Skeletal muscle tissue (tissue), 4 donors: Measurements from ENCODE around the gene LTO1. TPM values are rescaled to one million over a fixed set of nuclear protein-coding genes. Genes with fewer than 3 reads are reported as not detected.
"Not testable (repeated sequence)": the region's sequence is repeated elsewhere in the genome, so short reads cannot be mapped to it uniquely, and the experiment has no call there.

Experiments used
- H3K27ac ChIP-seq: one replicate; pipeline ENCODE4 v1.7.0; 2013; ENCODE audit warnings: mild to moderate bottlenecking, low read depth, low read length, inconsistent platforms
- H3K27me3 ChIP-seq, 3 donors: one replicate each; pipeline ENCODE4 v1.7.0; 2013; ENCODE audit warnings: low read length in 3 of 3; ENCODE audit not compliant: control insufficient read depth in 3 of 3, insufficient read depth in 3 of 3
- H3K36me3 ChIP-seq, 3 donors: one replicate each; pipeline ENCODE4 v1.7.0; 2013; ENCODE audit warnings: low read length in 3 of 3; ENCODE audit not compliant: control insufficient read depth in 3 of 3, insufficient read depth in 3 of 3
- H3K4me1 ChIP-seq, 3 donors: one replicate each; pipeline ENCODE4 v1.7.0; 2013; ENCODE audit warnings: low read length in 3 of 3, mild to moderate bottlenecking in 3 of 3; ENCODE audit not compliant: control insufficient read depth in 3 of 3, insufficient read depth in 3 of 3
- H3K4me3 ChIP-seq, 3 donors: one replicate each; pipeline ENCODE4 v1.7.0; 2013; ENCODE audit warnings: low read length in 3 of 3
- H3K9ac ChIP-seq, 3 donors: one replicate each; pipeline ENCODE4 v1.7.0; 2013; ENCODE audit warnings: low read length in 3 of 3, mild to moderate bottlenecking in 3 of 3, moderate library complexity in 2 of 3, low read depth in 1 of 3
- H3K9me3 ChIP-seq, 3 donors: one replicate each; pipeline ENCODE4 v1.7.0; 2013; ENCODE audit warnings: low read length in 3 of 3; ENCODE audit not compliant: control insufficient read depth in 3 of 3
- total RNA-seq: library from RNA; depleted of rRNA; stranded (reverse); fragments of >200 nt; gene quantifications from one replicate; pipeline ENCODE4 v1.2.3, GENCODE V29; 2014
- donor health status: Osteomylitis.

Gene LTO1
- total RNA-seq, 1 donor from 2014 or later, result 7.8 TPM

DNA sequence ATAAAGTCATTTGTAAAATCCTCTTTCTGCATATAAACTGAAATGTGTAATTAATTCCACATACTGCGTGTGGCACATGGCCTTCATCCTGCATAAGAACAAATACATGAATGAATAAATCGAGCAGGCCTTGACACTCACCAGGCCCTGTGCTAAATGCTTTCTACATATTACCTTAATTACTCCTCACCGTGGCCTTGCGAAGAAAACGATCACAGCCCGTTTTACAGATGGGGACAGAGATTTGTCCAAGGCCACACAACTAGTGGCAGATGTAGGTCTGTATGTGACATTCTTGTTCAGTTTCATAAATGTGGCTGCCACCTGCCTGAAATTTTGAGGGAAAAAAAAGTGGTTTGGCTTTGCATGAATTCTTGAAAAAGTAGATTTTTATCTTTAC is 40.0 kb downstream of the LTO1 start:
- H3K36me3 ChIP-seq, result no peaks in the 10 kb centered on the region
- H3K4me1 ChIP-seq, result peaks cover 32 to 37% (median 36%) of the 10 kb centered on the region in 3 donors
- H3K9me3 ChIP-seq, result no peaks in the 10 kb centered on the region
- no peak overlapping the region for H3K27ac ChIP-seq
- H3K4me3 ChIP-seq, result no peak overlapping the region
- peaks cover 38 to 55% (median 40%) of the 10 kb centered on the region in 3 donors for H3K27me3 ChIP-seq
- H3K9ac ChIP-seq, result no peak overlapping the region

DNA sequence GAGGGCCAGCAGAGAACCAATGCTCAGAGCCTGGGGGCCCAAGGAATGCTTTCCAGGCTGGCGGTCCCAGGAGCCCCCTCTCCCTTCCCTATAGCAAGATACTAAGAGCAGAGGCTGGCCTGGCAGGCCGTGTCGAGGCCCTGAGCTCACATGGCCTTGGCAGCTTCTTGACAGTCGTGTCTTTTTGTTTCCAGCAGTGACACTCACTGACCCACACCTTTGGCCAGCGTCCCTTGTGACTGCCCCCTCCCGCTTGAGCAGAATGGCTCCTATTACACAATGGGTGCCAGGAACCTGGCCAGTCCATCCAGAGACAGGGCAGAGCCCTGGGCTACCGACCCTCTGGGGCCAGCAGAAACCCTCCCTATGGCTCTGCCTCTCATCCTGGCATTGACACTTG is 40.6 kb downstream of the LTO1 start:
- H3K4me1 ChIP-seq, result peaks cover 30 to 37% (median 35%) of the 10 kb centered on the region in 3 donors
- H3K27me3 ChIP-seq, result peaks cover 34 to 51% (median 38%) of the 10 kb centered on the region in 3 donors
- peak overlapping the region in 1 of 3 donors; percentile 40 for H3K9ac ChIP-seq

DNA sequence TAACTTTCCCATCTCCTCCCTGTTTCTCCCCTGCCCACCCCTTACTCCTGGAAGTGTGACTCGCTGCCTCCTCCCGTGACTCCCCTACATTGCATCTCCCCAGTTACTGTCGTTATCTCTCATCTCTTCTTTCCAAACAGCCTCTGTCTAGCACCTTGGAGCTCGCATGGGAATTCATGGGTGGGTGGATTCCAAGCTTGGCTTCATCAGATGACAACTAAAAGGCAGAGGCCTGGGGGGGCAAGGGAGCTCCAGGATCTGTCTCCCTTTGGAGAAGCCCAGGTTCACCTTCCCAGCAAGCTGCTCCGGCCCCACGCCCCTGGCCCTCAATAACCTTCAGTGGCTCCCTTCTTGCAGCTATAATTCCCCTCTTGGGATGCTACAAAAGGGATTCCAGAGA is 41.1 kb downstream of the LTO1 start:
- Histone ChIP-seq H3K27me3 (peaks cover 31 to 48% (median 38%) of the 10 kb centered on the region in 3 donors), H3K27ac (no peak overlapping the region), H3K4me3 (no peak overlapping the region)

More for the DNA sequence above, 40.6 kb downstream of the LTO1 start:
- no peak overlapping the region for H3K27ac ChIP-seq
- H3K4me3 ChIP-seq, result no peak overlapping the region
- H3K9me3 ChIP-seq, result peaks cover 0 to 1% (median 0%) of the 10 kb centered on the region in 3 donors
- H3K36me3 ChIP-seq, result no peaks in the 10 kb centered on the region

DNA sequence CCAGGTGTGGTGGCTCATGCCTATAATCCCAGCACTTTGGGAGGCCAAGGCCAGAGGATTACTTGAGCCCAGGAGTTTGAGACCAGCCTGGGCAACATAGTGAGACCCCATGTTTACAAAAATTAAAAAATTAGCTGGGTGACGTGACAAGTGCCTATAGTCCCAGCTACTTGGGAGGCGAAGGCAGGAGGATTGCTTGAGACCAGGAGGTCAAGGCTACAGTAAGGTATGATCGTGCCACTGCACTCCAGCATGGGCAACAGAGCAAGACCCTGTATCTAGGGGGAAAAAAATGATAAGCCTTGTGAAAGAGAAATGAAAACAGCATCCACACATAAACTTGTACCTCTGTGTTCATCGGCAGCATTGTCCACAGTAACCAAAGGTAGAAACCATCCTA is 42.3 kb downstream of the LTO1 start:
- no peak overlapping the region for H3K4me3 ChIP-seq
- peaks cover 20 to 29% (median 28%) of the 10 kb centered on the region in 3 donors for H3K4me1 ChIP-seq
- no peak overlapping the region for H3K9ac ChIP-seq
- H3K27ac ChIP-seq, result no peak overlapping the region
- no peaks in the 10 kb centered on the region for H3K36me3 ChIP-seq
- H3K27me3 ChIP-seq, result peaks cover 24 to 46% (median 34%) of the 10 kb centered on the region in 3 donors
- peaks cover 0 to 3% (median 0%) of the 10 kb centered on the region in 3 donors for H3K9me3 ChIP-seq

More for the DNA sequence above, 41.1 kb downstream of the LTO1 start:
- Histone ChIP-seq H3K36me3 (no peaks in the 10 kb centered on the region), H3K9ac (no peak overlapping the region), H3K4me1 (peaks cover 29 to 37% (median 34%) of the 10 kb centered on the region in 3 donors), H3K9me3 (peaks cover 0 to 3% (median 0%) of the 10 kb centered on the region in 3 donors)

DNA sequence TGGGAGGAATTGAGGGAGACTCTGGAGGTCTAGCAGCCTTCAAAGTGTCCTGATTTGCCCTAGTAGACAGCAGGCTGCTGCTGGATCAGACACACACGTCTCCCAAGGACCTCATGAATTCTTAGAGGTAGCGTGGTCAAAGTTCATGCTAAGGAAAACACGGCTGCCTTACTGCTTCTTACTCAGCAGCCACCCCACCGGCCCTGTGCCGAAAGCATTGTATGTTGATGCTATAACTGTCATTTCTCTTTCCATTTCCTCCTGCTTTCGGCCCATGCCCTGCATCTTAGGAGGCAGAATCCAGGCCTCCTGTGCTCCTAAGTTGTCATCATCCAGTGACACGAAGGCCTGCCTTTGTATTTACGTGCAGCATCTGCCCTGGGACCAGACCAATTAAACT is 44.7 kb downstream of the LTO1 start:
- H3K9me3 ChIP-seq, result peaks cover 0 to 3% (median 0%) of the 10 kb centered on the region in 3 donors
- no peaks in the 10 kb centered on the region for H3K36me3 ChIP-seq
- H3K4me3 ChIP-seq, result no peak overlapping the region
- peaks cover 0 to 7% (median 7%) of the 10 kb centered on the region in 3 donors for H3K4me1 ChIP-seq
- H3K27ac ChIP-seq, result no peak overlapping the region
- no peak overlapping the region for H3K9ac ChIP-seq
- H3K27me3 ChIP-seq, result peaks cover 14 to 25% (median 16%) of the 10 kb centered on the region in 3 donors

DNA sequence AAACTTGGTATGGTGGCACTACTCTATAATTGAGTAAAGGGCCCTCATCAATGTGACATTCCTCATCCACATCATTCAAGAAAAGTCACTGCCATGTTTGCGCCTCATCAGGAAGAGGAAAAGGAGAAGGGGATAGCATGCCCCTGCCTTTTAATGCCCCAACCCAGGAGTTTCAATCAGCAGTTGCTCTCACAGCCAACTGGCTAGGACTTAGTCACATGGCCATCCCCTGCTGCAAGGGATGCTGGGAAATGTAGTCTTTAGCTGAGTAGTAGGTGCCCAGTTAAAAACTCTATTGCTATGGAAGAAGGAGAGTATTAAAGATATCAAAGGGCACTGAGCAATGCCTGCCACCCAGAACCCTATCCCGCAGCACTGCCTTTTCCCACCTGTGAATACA is 45.1 kb downstream of the LTO1 start:
- Histone ChIP-seq H3K27me3 (peaks cover 16 to 22% (median 16%) of the 10 kb centered on the region in 3 donors), H3K36me3 (no peaks in the 10 kb centered on the region), H3K27ac (no peak overlapping the region), H3K9me3 (peaks cover 0 to 3% (median 0%) of the 10 kb centered on the region in 3 donors), H3K4me1 (peaks cover 0 to 7% (median 7%) of the 10 kb centered on the region in 3 donors), H3K9ac (no peak overlapping the region), H3K4me3 (no peak overlapping the region)

DNA sequence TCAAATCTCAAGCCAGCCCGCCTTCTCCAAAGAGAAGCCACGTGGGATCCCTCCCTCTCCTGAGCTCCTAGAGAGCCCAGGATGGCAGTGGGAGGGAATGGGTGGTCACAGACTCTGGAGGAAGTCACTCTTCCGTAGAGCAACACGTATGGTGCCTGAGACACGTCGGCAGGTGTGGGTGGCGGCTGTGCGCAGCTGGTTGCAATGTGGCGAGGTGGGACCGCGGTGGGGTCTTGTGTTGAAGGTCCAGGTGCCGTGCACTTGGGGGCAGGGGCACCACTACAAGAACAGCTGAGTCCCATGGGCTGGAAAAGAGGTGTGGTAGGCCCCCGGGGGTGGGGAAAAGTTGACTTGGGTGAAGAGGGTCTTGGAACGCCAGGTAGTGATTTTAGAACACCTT is 47.6 kb downstream of the LTO1 start:
- no peak overlapping the region for H3K9ac ChIP-seq
- peaks cover 0 to 3% (median 0%) of the 10 kb centered on the region in 3 donors for H3K9me3 ChIP-seq
- no peaks in the 10 kb centered on the region for H3K4me1 ChIP-seq
- peaks cover 6 to 16% (median 10%) of the 10 kb centered on the region in 3 donors for H3K27me3 ChIP-seq
- H3K27ac ChIP-seq, result no peak overlapping the region
- no peaks in the 10 kb centered on the region for H3K36me3 ChIP-seq
- no peak overlapping the region for H3K4me3 ChIP-seq

DNA sequence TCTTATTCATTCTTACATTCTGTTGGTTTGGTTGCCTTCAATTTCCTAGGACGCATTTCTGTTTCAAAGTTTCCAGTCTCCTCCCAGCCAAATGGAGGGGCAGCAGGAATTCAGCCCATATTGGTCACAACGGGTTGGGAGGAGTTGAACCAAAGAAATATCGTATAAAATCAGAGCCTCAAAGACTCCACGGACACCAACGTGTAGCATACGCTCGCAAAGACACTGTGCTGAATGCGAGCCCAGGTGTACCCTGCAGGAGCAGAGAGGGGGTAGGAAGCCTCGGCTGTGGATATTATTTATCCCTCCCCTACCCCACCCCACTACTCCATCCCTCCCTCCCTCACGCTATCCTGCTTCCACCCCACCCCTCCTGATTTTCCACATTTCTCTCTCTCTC is 49.7 kb downstream of the LTO1 start:
- no peaks in the 10 kb centered on the region for H3K36me3 ChIP-seq
- peaks cover 6 to 16% (median 10%) of the 10 kb centered on the region in 3 donors for H3K27me3 ChIP-seq
- no peak overlapping the region for H3K4me3 ChIP-seq
- no peaks in the 10 kb centered on the region for H3K4me1 ChIP-seq
- H3K9ac ChIP-seq, result no peak overlapping the region
- H3K27ac ChIP-seq, result no peak overlapping the region
- H3K9me3 ChIP-seq, result peaks cover 0 to 3% (median 0%) of the 10 kb centered on the region in 3 donors

DNA sequence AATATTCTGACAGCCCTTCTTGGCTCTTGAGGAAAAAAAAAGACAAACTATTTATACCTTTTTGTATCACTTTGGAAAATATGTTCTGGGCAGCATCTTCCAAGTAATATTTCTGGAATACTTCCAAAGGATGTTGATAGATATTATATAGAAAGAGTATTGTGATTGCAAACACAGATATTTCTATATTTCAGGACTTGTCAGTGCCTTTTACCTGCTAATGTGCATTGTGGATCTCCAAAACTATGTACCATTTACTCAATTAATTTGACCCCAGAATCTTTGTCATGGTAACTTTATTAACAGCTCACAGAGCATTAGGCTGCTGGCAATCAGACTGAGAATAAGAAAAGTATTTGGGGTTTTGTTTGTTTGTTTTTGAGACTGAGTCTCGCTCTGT is 50.9 kb downstream of the LTO1 start:
- H3K27me3 ChIP-seq, result peaks cover 6 to 16% (median 10%) of the 10 kb centered on the region in 3 donors
- H3K36me3 ChIP-seq, result no peaks in the 10 kb centered on the region
- no peak overlapping the region for H3K4me3 ChIP-seq
- H3K27ac ChIP-seq, result no peak overlapping the region
- H3K9ac ChIP-seq, result no peak overlapping the region
- H3K4me1 ChIP-seq, result no peaks in the 10 kb centered on the region
- H3K9me3 ChIP-seq, result no peaks in the 10 kb centered on the region

DNA sequence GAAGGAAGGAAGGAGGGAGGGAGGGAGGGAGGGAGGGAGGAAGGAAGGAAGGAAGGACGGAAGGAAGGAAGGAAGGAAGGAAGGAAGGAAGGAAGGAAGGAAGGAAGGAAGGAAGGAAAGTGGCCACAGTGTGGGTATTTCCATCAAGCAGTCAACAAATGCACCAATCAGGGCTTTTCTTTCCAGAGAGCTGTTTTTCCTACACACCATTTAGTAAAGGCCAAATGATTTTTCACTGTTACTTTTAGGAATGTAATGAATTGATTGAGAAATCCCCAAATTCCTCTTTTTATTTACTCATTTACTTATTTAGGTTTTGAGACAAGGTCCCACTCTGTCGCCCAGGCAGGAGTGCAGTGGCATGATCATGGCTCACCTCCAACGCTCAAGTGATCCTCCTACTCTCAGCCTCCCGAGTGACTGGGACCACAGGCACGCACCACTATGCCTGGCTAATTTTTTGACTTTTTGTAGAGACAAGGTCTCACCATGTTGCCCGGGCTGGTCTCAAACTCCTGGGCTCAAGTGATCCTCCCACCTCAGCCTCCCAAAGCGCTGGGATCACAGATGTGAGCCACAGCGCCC is 53.0 kb downstream of the LTO1 start:
- H3K9me3 ChIP-seq, H3K4me3 ChIP-seq, H3K36me3 ChIP-seq, H3K27ac ChIP-seq, H3K9ac ChIP-seq, H3K4me1 ChIP-seq: not testable (repeated sequence)
- peaks cover 1 to 13% (median 5%) of the 10 kb centered on the region in 3 donors for H3K27me3 ChIP-seq
